ENCODE results near the gene OTOP2.

OTOP2 gene

GRCh38 chr17:74924250-74924948 lies at the start of gene OTOP2:
OTOP2 (plus strand) TSS chr17:74924273; CDS start chr17:74924633, 360 bp downstream.
- DNase-seq (ENCODE audit: low read depth in 2 of 2): no peak

DNA sequence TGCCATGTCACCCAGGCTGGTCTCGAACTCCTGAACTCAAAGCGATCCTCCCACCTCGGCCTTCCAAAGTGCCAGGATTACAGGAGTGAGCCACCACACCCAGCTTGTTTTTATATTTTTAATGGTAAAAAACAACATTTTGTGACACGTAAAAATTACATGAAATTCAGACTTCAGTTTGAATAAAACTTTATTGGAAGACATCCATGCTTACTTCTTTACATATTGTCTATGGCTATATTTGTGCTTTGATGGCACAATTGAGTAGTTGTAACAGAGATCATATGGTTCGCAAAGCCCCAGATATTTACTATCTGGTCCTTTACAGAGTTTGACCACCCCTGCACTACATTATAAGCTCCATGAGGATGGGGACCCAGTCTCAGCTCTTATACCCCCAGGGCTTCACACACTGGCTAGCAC lies 49.4 kb upstream of the OTOP2 start:
- DNase-seq (ENCODE audit: low read depth in 2 of 2): no peak

- DNase-seq (ENCODE audit: low read depth in 2 of 2): no peak
Observed at GRCh38 chr17:74875155-74875976, 48.7 kb upstream of the OTOP2 start.

GRCh38 chr17:74875977-74876593 lies 48.0 kb upstream of the OTOP2 start:
- no peak for DNase-seq (ENCODE audit: low read depth in 2 of 2)

DNA sequence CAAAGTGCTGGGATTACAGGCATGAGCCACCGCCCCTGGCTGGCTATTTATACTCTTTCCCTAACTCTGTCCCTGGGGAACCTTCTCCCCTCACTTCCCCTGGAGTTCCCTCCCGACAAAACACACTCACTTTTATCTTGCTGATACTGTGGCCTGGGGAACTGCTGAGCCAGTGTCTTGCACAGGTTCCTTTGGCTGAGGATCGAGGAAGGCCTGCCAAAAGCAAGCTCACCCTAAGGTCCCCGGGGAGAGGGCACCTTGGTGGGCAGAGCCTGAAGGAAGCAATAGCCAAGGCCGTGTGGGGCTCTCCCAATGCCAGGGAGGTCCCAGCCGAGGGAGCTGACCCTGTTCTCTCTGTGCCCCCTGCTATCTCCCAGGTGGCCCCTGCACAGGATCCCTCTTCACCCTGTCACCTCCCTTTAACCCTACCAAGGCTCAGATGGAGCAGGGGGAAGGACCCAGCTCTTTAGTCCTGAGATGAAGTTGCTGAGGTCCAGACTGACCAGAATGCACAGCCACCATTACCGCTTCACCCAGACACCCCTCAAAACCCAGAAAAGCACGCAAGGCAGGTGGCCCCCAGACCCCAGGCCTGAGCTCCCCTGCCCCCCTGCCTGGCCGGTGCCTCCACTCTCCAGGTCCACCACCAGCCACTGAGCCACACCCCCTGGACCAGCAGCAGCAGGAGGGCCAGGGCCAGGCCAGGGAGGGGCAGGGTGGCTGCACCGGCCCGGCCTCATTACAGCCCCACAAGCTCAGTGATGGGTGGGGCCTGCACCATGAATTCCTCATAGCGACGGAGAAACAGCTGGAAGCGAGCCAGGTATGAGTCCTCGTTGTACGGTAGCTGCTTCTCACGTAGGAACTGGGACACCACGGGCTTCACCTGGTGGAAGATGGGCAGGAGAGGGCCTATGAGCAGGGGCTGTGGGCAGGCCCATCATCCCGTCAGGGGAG lies 46.2 kb upstream of the OTOP2 start:
- no peak for DNase-seq (ENCODE audit: low read depth in 2 of 2)

DNA sequence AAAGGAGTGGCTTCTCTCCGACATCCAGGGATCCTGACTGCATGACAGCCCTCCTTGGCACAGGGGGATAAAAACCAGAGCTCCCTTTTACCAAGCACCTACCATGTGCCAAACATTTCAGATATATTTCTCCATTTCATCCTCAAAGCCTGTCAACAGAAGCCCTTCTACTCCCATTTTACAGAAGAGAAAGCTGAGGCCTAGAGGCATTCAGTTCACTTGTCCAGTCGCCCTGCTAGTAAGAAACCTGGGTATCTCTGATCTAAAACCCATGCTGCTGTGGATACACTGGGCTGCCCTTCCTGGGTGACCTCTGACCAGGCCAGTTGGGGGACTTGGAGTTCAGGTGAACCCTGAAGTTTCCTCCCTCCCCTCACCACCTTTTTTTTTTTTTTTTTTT lies 45.4 kb upstream of the OTOP2 start:
- DNase-seq (ENCODE audit: low read depth in 2 of 2): no peak

GRCh38 chr17:74879308-74879707 lies 44.8 kb upstream of the OTOP2 start:
- no peak for DNase-seq (ENCODE audit: low read depth in 2 of 2)

GRCh38 chr17:74881073-74881472 lies 43.0 kb upstream of the OTOP2 start:
- no peak for DNase-seq (ENCODE audit: low read depth in 2 of 2)

- DNase-seq (ENCODE audit: low read depth in 2 of 2): no peak
Observed at GRCh38 chr17:74882517-74883240, 41.4 kb upstream of the OTOP2 start.

DNA sequence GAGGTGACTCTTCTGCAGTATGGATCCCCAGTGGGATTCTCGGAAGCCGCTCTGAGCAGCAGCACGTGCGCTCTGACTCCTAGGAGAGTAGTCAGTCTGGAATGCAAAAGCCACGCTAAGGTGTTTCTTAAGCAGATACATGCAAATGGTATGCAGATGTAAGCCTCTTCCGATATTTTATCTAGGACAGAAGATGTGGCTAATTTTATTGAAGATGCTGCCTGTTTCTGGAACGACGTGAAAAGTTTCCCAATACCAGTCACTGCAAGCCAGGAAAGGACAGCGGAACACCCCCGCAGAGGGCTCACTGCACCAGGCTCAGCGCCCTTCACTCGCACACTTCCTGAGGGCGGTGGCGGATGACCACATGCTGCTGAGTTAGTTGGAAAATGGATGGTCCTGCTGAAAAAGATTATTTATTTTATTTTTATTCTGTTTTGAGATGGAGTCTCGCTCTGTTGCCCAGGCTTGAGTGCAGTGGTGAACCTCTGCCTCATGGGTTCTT lies 40.8 kb upstream of the OTOP2 start:
- DNase-seq (ENCODE audit: low read depth in 2 of 2): no peak

GRCh38 chr17:74888469-74888868 lies 35.6 kb upstream of the OTOP2 start:
- no peak for DNase-seq (ENCODE audit: low read depth in 2 of 2)

DNA sequence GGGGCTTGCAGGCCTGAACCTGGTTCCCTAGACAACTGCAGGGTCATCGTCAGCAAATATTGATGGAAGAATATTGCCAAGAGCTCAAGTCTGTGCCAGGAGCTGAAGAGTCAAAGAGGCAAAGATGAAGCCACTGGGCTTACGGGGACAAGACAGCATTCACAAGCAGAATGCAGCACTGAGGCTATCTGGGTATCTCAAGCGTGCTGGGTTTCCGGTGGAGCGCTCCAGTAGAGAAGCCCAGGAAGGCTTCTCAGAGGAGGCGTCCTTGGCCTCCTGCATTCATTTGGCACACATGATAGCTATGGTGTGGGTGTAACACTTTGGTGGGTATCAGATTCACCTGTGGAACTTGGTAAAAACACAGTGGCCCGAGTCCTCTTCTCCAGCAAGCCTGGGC lies 33.5 kb upstream of the OTOP2 start:
- no peak for DNase-seq (ENCODE audit: low read depth in 2 of 2)

- DNase-seq (ENCODE audit: low read depth in 2 of 2): no peak
Observed at GRCh38 chr17:74892013-74892841, 31.8 kb upstream of the OTOP2 start.

DNA sequence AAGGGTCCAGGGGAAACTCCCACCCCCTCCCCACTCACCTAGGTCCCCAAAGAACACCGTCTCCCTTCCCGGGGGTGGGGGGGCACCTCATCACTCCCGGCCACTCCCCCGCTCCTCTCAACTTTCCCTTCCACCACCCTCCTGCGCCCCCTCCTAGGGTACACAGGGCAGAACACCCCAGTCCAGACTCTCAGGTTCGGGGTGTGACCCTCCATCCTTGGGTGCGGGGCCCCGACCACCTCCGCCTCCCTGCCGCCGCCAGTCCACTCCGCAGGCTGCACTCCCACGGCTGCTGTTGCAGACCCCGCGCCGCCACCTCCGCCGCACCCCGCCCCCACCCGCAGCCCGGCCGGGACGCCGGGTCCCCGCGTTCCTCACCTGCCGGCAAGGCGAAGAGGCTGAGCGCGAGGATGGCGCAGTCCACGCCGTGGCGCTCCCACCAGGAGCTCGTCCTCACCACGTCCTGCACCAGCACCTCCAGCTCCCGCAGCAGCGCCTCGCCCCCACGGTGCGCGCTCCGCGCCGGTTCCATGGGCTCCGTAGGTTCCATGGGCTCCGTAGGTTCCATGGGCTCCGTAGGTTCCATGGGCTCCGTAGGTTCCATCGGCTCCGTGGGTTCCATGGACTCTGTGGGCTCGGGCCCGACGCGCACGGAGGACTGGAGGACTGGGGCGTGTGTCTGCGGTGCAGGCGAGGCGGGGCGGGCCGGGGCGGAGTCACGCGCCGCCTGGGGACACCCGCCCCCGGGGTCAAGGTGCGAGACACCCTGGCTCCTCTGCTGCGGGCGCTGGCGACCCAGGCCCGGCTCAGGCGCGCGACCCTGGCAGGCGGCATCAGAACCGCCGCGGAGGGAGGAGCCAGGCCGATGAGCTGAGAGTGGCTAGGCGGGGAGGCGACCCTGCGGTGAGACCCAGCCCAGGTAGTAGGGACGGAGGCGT lies 30.8 kb upstream of the OTOP2 start, which contains the start of gene FADS6:
FADS6 (minus strand) TSS at position 660 of the 938 bp plus-strand sequence; CDS start at position 622, 38 bp downstream.
- no peak for DNase-seq (ENCODE audit: low read depth in 2 of 2)

DNA sequence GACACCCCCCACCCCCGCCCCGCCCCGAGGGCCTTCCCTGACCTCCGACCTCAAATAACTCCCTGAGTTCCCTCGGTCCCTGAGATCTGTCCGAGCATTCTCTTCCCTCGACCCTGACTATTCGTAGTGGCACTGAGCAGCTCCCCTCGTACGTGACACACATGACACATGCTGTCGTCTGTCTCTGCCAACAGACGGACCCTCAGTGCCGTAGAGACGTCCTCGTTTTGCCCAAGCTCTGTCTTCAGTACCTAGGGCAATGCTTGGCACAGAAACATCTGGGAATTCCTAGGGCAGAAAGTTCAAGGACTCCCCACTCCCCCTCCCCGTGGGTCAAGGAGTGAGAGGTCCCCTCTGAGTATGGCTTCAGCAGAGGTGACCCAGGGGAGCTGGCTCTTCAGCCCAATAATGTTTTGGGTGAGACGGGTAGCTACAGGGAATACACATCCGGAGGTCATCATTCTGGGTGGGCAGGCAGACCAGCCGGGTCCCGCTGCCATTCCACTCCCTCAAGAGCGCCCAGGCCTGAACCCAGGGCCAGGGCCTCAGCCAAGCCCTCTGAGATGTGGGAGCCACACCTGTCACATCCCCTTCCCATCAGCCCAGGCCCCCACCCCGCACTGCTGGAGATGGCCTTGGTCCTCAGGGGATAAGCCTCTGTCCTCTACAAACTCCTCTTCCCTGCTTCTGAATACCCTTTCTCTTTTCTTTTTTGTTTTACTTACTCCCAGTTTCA lies 30.0 kb upstream of the OTOP2 start:
- no peak for DNase-seq (ENCODE audit: low read depth in 2 of 2)

DNA sequence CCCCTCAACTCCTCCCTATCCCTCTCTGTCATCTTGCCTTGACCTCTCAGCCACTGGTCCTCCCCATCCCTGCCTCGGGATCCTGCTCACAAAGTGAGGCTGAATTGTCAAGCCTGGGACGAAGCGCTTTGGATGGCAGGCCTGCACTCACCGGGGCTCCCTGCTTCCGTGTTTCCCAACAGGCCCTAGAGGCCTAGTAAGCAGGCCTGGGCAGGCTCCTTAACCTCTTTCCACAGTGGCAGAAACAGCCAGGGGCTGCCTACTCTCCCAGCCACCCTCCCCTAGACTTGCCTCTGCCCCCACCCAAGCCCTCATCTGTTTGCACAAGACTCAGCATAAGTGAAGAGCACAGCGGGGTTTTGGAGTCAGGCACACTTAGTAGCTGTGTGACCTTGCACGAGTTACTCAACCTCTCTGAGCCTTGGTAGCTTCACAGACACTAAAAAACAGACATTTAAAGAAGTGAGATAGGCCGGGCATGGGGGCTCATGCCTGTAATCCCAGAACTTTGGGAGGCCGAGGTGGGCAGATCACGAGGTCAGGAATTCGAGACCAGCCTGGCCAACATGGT lies 25.6 kb upstream of the OTOP2 start:
- no peak for DNase-seq (ENCODE audit: low read depth in 2 of 2)

- DNase-seq (ENCODE audit: low read depth in 2 of 2): no peak
Observed at GRCh38 chr17:74900208-74900607, 23.9 kb upstream of the OTOP2 start.
